DND-41 (cell line): ENCODE results near the gene PXT1.

ENCODE experiments used
- ATAC-seq: fragments of 200-7000 bp; cut with Tn5 transposase; 3 replicates; pipeline ENCODE4 v1.9.1; 2021; ENCODE audit warnings: low read depth; ENCODE audit not compliant: insufficient read depth
- DNase-seq: peaks from one replicate; pipeline ENCODE4 v3.0.0-alpha.2; 2020
- H2AFZ ChIP-seq: 2 replicates; pipeline ENCODE4 v1.6.0; 2012; ENCODE audit warnings: low read depth, low read length
- H3K27ac ChIP-seq: 2 replicates; pipeline ENCODE4 v1.5.1; 2012; ENCODE audit warnings: low read length, inconsistent platforms
- H3K27me3 ChIP-seq: fragments of 200-600 bp; sonication (generic); 2 replicates; pipeline ENCODE4 v1.6.0; 2012; ENCODE audit warnings: low read length, mild to moderate bottlenecking, inconsistent platforms; ENCODE audit not compliant: insufficient read depth, poor library complexity
- H3K36me3 ChIP-seq: 2 replicates; pipeline ENCODE4 v1.5.1; 2012; ENCODE audit warnings: low read length, inconsistent platforms; ENCODE audit not compliant: insufficient read depth
- H3K4me1 ChIP-seq: 2 replicates; pipeline ENCODE4 v1.5.1; 2012; ENCODE audit warnings: mild to moderate bottlenecking, low read length; ENCODE audit not compliant: insufficient read depth
- H3K4me2 ChIP-seq: 2 replicates; pipeline ENCODE4 v1.6.0; 2012; ENCODE audit warnings: mild to moderate bottlenecking, moderate library complexity, low read length, inconsistent platforms; ENCODE audit not compliant: insufficient read depth
- H3K4me3 ChIP-seq, 2 experiments: fragments of 200-600 bp in 1 of 2; shearing (Covaris generic) in 1 of 2; 2 replicates each; pipeline ENCODE4 v1.5.1; 2012 to 2016; ENCODE audit warnings: inconsistent platforms in 2 of 2, low read length in 2 of 2, mild to moderate bottlenecking in 2 of 2, low read depth in 1 of 2, moderate library complexity in 1 of 2
- H3K79me2 ChIP-seq: 2 replicates; pipeline ENCODE4 v1.6.0; 2012; ENCODE audit warnings: low read length, inconsistent platforms; ENCODE audit not compliant: insufficient read depth
- H3K9ac ChIP-seq: 2 replicates; pipeline ENCODE4 v1.6.0; 2012; ENCODE audit warnings: low read depth, mild to moderate bottlenecking, inconsistent platforms, low read length, moderate library complexity
- H3K9me3 ChIP-seq: 2 replicates; pipeline ENCODE4 v1.5.1; 2012; ENCODE audit warnings: low read length, moderate library complexity, mild to moderate bottlenecking, inconsistent platforms; ENCODE audit not compliant: insufficient read depth, severe bottlenecking
- H4K20me1 ChIP-seq: 2 replicates; pipeline ENCODE4 v1.6.0; 2012; ENCODE audit warnings: low read length; ENCODE audit not compliant: insufficient read depth
- CTCF ChIP-seq: IDR thresholded peaks from 2 replicates; pipeline ENCODE4 v1.5.1; 2012; ENCODE audit warnings: borderline replicate concordance, low read length, moderate library complexity, mild to moderate bottlenecking; ENCODE audit not compliant: poor library complexity, severe bottlenecking; ENCODE audit errors: extremely low read depth
- EZH2 ChIP-seq: IDR thresholded peaks from 3 replicates; pipeline ENCODE4 v1.6.1; 2012; ENCODE audit warnings: borderline replicate concordance, low read depth, mild to moderate bottlenecking, moderate library complexity, low read length, inconsistent platforms; ENCODE audit not compliant: severe bottlenecking

PXT1 gene

GRCh38 chr6:36378243-36378920 is 64.3 kb downstream of the PXT1 start:
- no peak for DNase-seq
- H3K4me2 ChIP-seq, result no peak overlapping the region
- no peak for ATAC-seq

GRCh38 chr6:36377594-36377993 is 65.1 kb downstream of the PXT1 start:
- no peaks in the 10 kb centered on the region for H3K36me3 ChIP-seq
- no peaks in the 10 kb centered on the region for H3K79me2 ChIP-seq
- H3K4me1 ChIP-seq, result no peaks in the 10 kb centered on the region
- H3K4me2 ChIP-seq, result no peak overlapping the region
- peaks cover 17% of the 10 kb centered on the region for H3K27me3 ChIP-seq
- no peak overlapping the region for H3K4me3 ChIP-seq
- H3K9ac ChIP-seq, result no peak overlapping the region
- ATAC-seq, result no peak
- no peak overlapping the region for H2AFZ ChIP-seq
- TF ChIP-seq EZH2, result no peak
- DNase-seq, result no peak
- no peak overlapping the region for H3K27ac ChIP-seq
- no peaks in the 10 kb centered on the region for H3K9me3 ChIP-seq
- H4K20me1 ChIP-seq, result no peaks in the 10 kb centered on the region

More at GRCh38 chr6:36378243-36378920, 64.3 kb downstream of the PXT1 start:
- TF ChIP-seq CTCF (no peak), EZH2 (no peak)
- Histone ChIP-seq H3K79me2 (no peaks in the 10 kb centered on the region), H3K4me3 (no peak overlapping the region), H3K27me3 (peaks cover 19% of the 10 kb centered on the region), H4K20me1 (no peaks in the 10 kb centered on the region), H3K4me1 (no peaks in the 10 kb centered on the region), H3K9ac (no peak overlapping the region), H3K9me3 (no peaks in the 10 kb centered on the region), H3K27ac (no peak overlapping the region), H2AFZ (no peak overlapping the region), H3K36me3 (no peaks in the 10 kb centered on the region)

- TF ChIP-seq EZH2 (no peak), CTCF (no peak)
- Histone ChIP-seq H3K9ac (no peak overlapping the region), H3K79me2 (no peaks in the 10 kb centered on the region), H3K36me3 (no peaks in the 10 kb centered on the region), H3K9me3 (no peaks in the 10 kb centered on the region), H2AFZ (no peak overlapping the region), H3K27me3 (peaks cover 13% of the 10 kb centered on the region), H3K27ac (no peak overlapping the region), H3K4me2 (no peak overlapping the region), H3K4me3 (no peak overlapping the region), H4K20me1 (no peaks in the 10 kb centered on the region), H3K4me1 (no peaks in the 10 kb centered on the region)
- ATAC-seq, result no peak
- no peak for DNase-seq
Measured at GRCh38 chr6:36376742-36377141, 65.9 kb downstream of the PXT1 start.

- no peak overlapping the region for H3K27ac ChIP-seq
- H3K9ac ChIP-seq, result no peak overlapping the region
- no peak overlapping the region for H3K4me2 ChIP-seq
- H3K4me1 ChIP-seq, result no peaks in the 10 kb centered on the region
- no peaks in the 10 kb centered on the region for H3K36me3 ChIP-seq
- no peak overlapping the region for H3K4me3 ChIP-seq
- ATAC-seq (no peak), DNase-seq (no peak)
- H3K27me3 ChIP-seq, result peaks cover 8% of the 10 kb centered on the region
- no peaks in the 10 kb centered on the region for H4K20me1 ChIP-seq
- no peaks in the 10 kb centered on the region for H3K9me3 ChIP-seq
- H3K79me2 ChIP-seq, result no peaks in the 10 kb centered on the region
- no peak overlapping the region for H2AFZ ChIP-seq
- TF ChIP-seq EZH2 (no peak), CTCF (no peak)
Measured at GRCh38 chr6:36376183-36376582, 66.5 kb downstream of the PXT1 start.
